ENCODE results near the gene HUS1.
"Not testable (repeated sequence)": the region's sequence is repeated elsewhere in the genome, so short reads cannot be mapped to it uniquely, and the experiment has no call there.

The HUS1 gene

GRCh38 chr7:47923081-47923875 is 56.1 kb downstream of the HUS1 start:
- not testable (repeated sequence) for DNase-seq (ENCODE audit: low read depth)

- DNase-seq (ENCODE audit: low read depth): peak; percentile 86
Measured at GRCh38 chr7:47916514-47916913, 62.9 kb downstream of the HUS1 start.

GRCh38 chr7:47915616-47915976 is 63.8 kb downstream of the HUS1 start:
- DNase-seq (ENCODE audit: low read depth): no peak

- peak; percentile 82 for DNase-seq (ENCODE audit: low read depth)
Measured at GRCh38 chr7:47914717-47915615, 64.4 kb downstream of the HUS1 start.

Data from EH (cell line).